GM21576 (cell line): ENCODE results near the gene TMPRSS4.

ENCODE experiments used
- ATAC-seq: cut with Tn5 transposase; IDR thresholded peaks from one replicate; pipeline ENCODE4 v1.9.1; 2021; ENCODE audit warnings: mild to moderate bottlenecking, moderate library complexity; ENCODE audit not compliant: unreplicated experiment

The TMPRSS4 gene

GRCh38 chr11:118076754-118077281 lies at the start of gene TMPRSS4:
TMPRSS4 (plus strand) TSS chr11:118077078; CDS start chr11:118077303, 225 bp downstream.
- no peak for ATAC-seq

GRCh38 chr11:118027694-118028093 lies 49.2 kb upstream of the TMPRSS4 start:
- no peak for ATAC-seq

GRCh38 chr11:118028626-118029025 lies 48.3 kb upstream of the TMPRSS4 start:
- ATAC-seq, result no peak

- no peak for ATAC-seq
Observed at GRCh38 chr11:118033443-118033842, 43.4 kb upstream of the TMPRSS4 start.

GRCh38 chr11:118042141-118042540 lies 34.7 kb upstream of the TMPRSS4 start:
- ATAC-seq, result no peak

- ATAC-seq, result no peak
Observed at GRCh38 chr11:118042796-118043195, 34.1 kb upstream of the TMPRSS4 start.

- no peak for ATAC-seq
Observed at GRCh38 chr11:118045191-118045590, 31.7 kb upstream of the TMPRSS4 start.

GRCh38 chr11:118046051-118046963 lies 30.6 kb upstream of the TMPRSS4 start:
- no peak for ATAC-seq

- ATAC-seq, result no peak
Observed at GRCh38 chr11:118046964-118047700, 29.7 kb upstream of the TMPRSS4 start.

GRCh38 chr11:118047749-118048148 lies 29.1 kb upstream of the TMPRSS4 start:
- ATAC-seq, result no peak

GRCh38 chr11:118048472-118049370 lies 28.2 kb upstream of the TMPRSS4 start:
- no peak for ATAC-seq

- ATAC-seq, result no peak
Observed at GRCh38 chr11:118049771-118050170, 27.1 kb upstream of the TMPRSS4 start.

- ATAC-seq, result no peak
Observed at GRCh38 chr11:118050208-118050891, 26.5 kb upstream of the TMPRSS4 start.

- ATAC-seq, result no peak
Observed at GRCh38 chr11:118051136-118051610, 25.7 kb upstream of the TMPRSS4 start.

- no peak for ATAC-seq
Observed at GRCh38 chr11:118051611-118052461, 25.0 kb upstream of the TMPRSS4 start.

GRCh38 chr11:118052581-118053206 lies 24.2 kb upstream of the TMPRSS4 start:
- ATAC-seq, result no peak

- ATAC-seq, result no peak
Observed at GRCh38 chr11:118054712-118055640, 21.9 kb upstream of the TMPRSS4 start.
